Keratinocyte (primary cell): Measurements from ENCODE around the gene MDFI.

Source experiments
- EZH2 ChIP-seq: IDR thresholded peaks from one replicate; pipeline ENCODE4 v1.6.1; 2012; ENCODE audit warnings: inconsistent platforms, mild to moderate bottlenecking, low read length, moderate library complexity
- TF ChIP-seq, protein P1 (sequence below), 3 experiments: IDR thresholded peaks in 1 of 3; conservative IDR thresholded peaks in 1 of 3; optimal IDR thresholded peaks in 1 of 3; 2 replicates in 2 of 3; 3 replicates in 1 of 3; pipeline versions ENCODE3 to v1.5.1; 2011; ENCODE audit warnings: low read length in 3 of 3, mild to moderate bottlenecking in 3 of 3, moderate library complexity in 2 of 3, control low read depth in 1 of 3, inconsistent platforms in 1 of 3; ENCODE audit not compliant: insufficient read depth in 2 of 3; ENCODE audit errors: extremely low read depth in 1 of 3

DNA sequence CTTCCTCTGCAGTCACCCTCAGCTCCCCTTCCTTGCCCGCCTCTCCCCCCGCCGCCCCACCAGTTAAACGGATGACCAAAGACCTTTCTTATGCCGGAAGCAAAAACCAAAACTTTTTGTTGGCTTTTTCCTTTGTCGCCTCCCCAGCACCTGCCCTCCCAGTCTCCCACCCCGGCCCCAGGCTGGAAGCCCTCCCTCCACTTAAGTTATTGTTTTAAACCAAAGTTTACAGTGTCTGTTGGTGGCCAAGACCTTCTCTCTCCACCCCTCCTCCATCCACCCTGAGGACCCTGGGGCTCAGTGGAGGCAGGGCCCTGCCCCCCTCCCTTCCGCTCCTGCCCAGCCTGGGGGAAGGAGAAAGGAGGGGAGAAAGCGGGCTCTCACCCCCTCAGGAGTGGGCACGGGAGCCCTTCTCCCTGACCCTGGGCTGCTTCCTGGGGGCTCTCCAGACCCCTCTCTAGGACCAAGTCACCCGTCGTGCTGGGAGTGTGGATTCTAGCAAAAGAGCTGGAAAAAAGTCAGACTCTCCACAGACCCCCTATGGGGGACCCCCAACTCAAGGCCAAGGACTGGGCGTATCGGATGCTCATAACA lies 38.3 kb upstream of the MDFI start:
- TF ChIP-seq, protein P1, sequence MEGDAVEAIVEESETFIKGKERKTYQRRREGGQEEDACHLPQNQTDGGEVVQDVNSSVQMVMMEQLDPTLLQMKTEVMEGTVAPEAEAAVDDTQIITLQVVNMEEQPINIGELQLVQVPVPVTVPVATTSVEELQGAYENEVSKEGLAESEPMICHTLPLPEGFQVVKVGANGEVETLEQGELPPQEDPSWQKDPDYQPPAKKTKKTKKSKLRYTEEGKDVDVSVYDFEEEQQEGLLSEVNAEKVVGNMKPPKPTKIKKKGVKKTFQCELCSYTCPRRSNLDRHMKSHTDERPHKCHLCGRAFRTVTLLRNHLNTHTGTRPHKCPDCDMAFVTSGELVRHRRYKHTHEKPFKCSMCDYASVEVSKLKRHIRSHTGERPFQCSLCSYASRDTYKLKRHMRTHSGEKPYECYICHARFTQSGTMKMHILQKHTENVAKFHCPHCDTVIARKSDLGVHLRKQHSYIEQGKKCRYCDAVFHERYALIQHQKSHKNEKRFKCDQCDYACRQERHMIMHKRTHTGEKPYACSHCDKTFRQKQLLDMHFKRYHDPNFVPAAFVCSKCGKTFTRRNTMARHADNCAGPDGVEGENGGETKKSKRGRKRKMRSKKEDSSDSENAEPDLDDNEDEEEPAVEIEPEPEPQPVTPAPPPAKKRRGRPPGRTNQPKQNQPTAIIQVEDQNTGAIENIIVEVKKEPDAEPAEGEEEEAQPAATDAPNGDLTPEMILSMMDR (optimal IDR thresholded peaks at IDR 0.05 in 1 of 3, IDR thresholded peaks at IDR 0.05 in 1 of 3, conservative IDR thresholded peaks at IDR 0.05 in 1 of 3; ENCODE audit: extremely low read depth in 1 of 3, insufficient read depth in 2 of 3, low read length in 3 of 3): no peak
- no peak for TF ChIP-seq EZH2
